ENCODE measurements around the gene CPS1. TPM values are rescaled to one million over a fixed set of nuclear protein-coding genes. Genes with fewer than 3 reads are reported as not detected.

Gene CPS1
- total RNA-seq, 2 experiments from 2014 or later, result 0.41 to 0.67 TPM

DNA sequence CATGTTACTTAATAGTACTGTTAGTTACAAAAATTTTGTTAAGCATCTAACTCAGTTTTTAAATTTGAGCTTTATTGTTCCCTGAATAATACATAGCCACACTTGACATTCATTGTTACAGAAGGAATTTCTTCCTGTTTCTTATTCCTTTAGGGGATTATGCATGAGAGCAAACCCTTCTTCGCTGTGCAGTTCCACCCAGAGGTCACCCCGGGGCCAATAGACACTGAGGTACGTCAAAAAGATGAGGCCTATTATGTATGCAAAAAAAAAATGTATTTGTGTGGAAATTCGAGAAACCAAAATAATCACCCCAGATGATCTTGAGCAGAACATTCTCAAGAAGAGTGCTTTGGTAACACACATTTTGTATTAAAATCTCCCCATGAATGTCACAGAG lies 36.3 kb downstream of the CPS1 start:
- intact Hi-C loops (cut with DNase I, micrococcal nuclease), result no loop called here
- no peak overlapping the region for H3K4me3 ChIP-seq (ENCODE audit: low read length)
- no peak overlapping the region for H3K27ac ChIP-seq (ENCODE audit: low read depth in 1 of 2, low read length in 2 of 2)
- DNase-seq, result no peak
- Mint-ChIP-seq H3K4me3 (no peak overlapping the region), H3K4me1 (ENCODE audit: low read depth) (no peaks in the 10 kb centered on the region), H3K27ac (no peak overlapping the region), H3K36me3 (ENCODE audit: low read depth) (no peaks in the 10 kb centered on the region), H3K9me3 (no peaks in the 10 kb centered on the region), H3K27me3 (no peaks in the 10 kb centered on the region)
- TF ChIP-seq, protein P1, sequence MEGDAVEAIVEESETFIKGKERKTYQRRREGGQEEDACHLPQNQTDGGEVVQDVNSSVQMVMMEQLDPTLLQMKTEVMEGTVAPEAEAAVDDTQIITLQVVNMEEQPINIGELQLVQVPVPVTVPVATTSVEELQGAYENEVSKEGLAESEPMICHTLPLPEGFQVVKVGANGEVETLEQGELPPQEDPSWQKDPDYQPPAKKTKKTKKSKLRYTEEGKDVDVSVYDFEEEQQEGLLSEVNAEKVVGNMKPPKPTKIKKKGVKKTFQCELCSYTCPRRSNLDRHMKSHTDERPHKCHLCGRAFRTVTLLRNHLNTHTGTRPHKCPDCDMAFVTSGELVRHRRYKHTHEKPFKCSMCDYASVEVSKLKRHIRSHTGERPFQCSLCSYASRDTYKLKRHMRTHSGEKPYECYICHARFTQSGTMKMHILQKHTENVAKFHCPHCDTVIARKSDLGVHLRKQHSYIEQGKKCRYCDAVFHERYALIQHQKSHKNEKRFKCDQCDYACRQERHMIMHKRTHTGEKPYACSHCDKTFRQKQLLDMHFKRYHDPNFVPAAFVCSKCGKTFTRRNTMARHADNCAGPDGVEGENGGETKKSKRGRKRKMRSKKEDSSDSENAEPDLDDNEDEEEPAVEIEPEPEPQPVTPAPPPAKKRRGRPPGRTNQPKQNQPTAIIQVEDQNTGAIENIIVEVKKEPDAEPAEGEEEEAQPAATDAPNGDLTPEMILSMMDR (IDR thresholded peaks at IDR 0.05), result no peak
- ChIA-PET POLR2A (no interaction called here), CTCF (no interaction called here)
- H3K4me1 ChIP-seq (ENCODE audit: insufficient read depth, low read length), result no peaks in the 10 kb centered on the region
- H3K9me3 ChIP-seq (ENCODE audit: control insufficient read depth in 1 of 2, insufficient read depth in 1 of 2, low read length in 2 of 2), result no peaks in the 10 kb centered on the region
- no peaks in the 10 kb centered on the region for H3K27me3 ChIP-seq (ENCODE audit: control insufficient read depth in 1 of 2, insufficient read depth in 2 of 2, low read length in 2 of 2)
- no peak for ATAC-seq (ENCODE audit: poor library complexity)
- H3K36me3 ChIP-seq (ENCODE audit: insufficient read depth, low read length), result no peaks in the 10 kb centered on the region

DNA sequence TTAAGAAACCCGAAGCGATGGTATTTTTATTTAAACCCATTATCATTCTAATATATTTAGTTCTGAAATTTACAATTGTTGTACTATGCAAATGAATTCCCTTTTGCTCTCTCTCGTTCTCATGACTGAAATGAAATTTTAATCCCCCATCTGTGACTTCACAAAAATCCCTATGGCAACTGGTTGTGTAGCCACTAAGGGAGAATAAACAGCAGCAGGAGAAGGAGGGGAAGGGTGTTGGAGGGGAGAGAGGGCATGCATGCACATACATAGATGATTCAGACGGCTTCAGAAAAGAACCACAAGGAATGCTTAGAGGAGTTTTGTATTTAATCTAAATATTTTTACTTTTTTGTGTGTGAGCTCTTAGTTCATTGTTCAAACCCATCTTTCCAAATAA lies 36.8 kb downstream of the CPS1 start:
- no peaks in the 10 kb centered on the region for H3K27me3 Mint-ChIP-seq
- no peaks in the 10 kb centered on the region for H3K9me3 Mint-ChIP-seq
- ATAC-seq (ENCODE audit: poor library complexity) (no peak), DNase-seq (no peak)
- H3K9me3 ChIP-seq (ENCODE audit: control insufficient read depth in 1 of 2, insufficient read depth in 1 of 2, low read length in 2 of 2), result peaks cover 0 to 2% of the 10 kb centered on the region in 2 experiments
- H3K36me3 ChIP-seq (ENCODE audit: insufficient read depth, low read length), result no peaks in the 10 kb centered on the region
- no peak overlapping the region for H3K4me3 ChIP-seq (ENCODE audit: low read length)
- no peaks in the 10 kb centered on the region for H3K36me3 Mint-ChIP-seq (ENCODE audit: low read depth)
- TF ChIP-seq, protein P1 (IDR thresholded peaks at IDR 0.05), result no peak
- intact Hi-C loops (cut with DNase I, micrococcal nuclease), result no loop called here
- H3K27ac ChIP-seq (ENCODE audit: low read depth in 1 of 2, low read length in 2 of 2), result no peak overlapping the region
- CTCF ChIA-PET, result no interaction called here
- H3K27me3 ChIP-seq (ENCODE audit: control insufficient read depth in 1 of 2, insufficient read depth in 2 of 2, low read length in 2 of 2), result no peaks in the 10 kb centered on the region
- H3K27ac Mint-ChIP-seq, result no peak overlapping the region
- H3K4me1 Mint-ChIP-seq (ENCODE audit: low read depth), result no peaks in the 10 kb centered on the region
- H3K4me3 Mint-ChIP-seq, result no peak overlapping the region
- H3K4me1 ChIP-seq (ENCODE audit: insufficient read depth, low read length), result no peaks in the 10 kb centered on the region
- POLR2A ChIA-PET, result no interaction called here

DNA sequence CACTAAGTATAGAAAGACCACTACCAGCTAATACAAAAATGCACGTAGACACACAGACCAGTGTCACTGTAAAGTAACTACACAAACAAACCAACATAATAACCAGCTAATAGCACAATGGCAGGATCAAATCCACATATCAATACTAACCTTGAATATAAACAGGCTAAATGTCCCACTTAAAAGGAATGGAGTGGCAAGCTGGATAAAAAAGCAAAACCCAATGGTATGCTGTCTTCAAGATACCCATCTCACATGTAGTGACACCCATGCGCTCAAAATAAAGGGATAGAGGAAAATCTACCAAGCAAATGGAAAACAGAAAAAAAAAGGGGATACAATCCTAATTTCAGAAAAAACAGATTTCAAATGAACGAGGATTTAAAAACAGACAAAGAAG lies 41.8 kb downstream of the CPS1 start:
- POLR2A ChIA-PET, result no interaction called here
- no peak overlapping the region for H3K27ac Mint-ChIP-seq
- H3K4me1 Mint-ChIP-seq (ENCODE audit: low read depth), result no peaks in the 10 kb centered on the region

More for the DNA sequence above, 41.8 kb downstream of the CPS1 start:
- DNase-seq (no peak), ATAC-seq (ENCODE audit: poor library complexity) (no peak)
- intact Hi-C loops (cut with DNase I, micrococcal nuclease), result no loop called here
- TF ChIP-seq, protein P1 (IDR thresholded peaks at IDR 0.05), result no peak
- H3K4me1 ChIP-seq (ENCODE audit: insufficient read depth, low read length), result no peaks in the 10 kb centered on the region
- Mint-ChIP-seq H3K27me3 (no peaks in the 10 kb centered on the region), H3K4me3 (no peak overlapping the region), H3K9me3 (no peaks in the 10 kb centered on the region), H3K36me3 (ENCODE audit: low read depth) (no peaks in the 10 kb centered on the region)
- H3K36me3 ChIP-seq (ENCODE audit: insufficient read depth, low read length), result no peaks in the 10 kb centered on the region
- no peak overlapping the region for H3K4me3 ChIP-seq (ENCODE audit: low read length)
- CTCF ChIA-PET, result no interaction called here
- H3K27me3 ChIP-seq (ENCODE audit: control insufficient read depth in 1 of 2, insufficient read depth in 2 of 2, low read length in 2 of 2), result no peaks in the 10 kb centered on the region
- peaks cover 0 to 7% of the 10 kb centered on the region in 2 experiments for H3K9me3 ChIP-seq (ENCODE audit: control insufficient read depth in 1 of 2, insufficient read depth in 1 of 2, low read length in 2 of 2)
- H3K27ac ChIP-seq (ENCODE audit: low read depth in 1 of 2, low read length in 2 of 2), result no peak overlapping the region
